NCI-H82 (cell line): ENCODE results near the gene INTS14.

Experiments used
- DNase-seq: peaks from one replicate; lab custom pipeline; 2025; lab: John Stamatoyannopoulos, UW

INTS14 gene

DNA sequence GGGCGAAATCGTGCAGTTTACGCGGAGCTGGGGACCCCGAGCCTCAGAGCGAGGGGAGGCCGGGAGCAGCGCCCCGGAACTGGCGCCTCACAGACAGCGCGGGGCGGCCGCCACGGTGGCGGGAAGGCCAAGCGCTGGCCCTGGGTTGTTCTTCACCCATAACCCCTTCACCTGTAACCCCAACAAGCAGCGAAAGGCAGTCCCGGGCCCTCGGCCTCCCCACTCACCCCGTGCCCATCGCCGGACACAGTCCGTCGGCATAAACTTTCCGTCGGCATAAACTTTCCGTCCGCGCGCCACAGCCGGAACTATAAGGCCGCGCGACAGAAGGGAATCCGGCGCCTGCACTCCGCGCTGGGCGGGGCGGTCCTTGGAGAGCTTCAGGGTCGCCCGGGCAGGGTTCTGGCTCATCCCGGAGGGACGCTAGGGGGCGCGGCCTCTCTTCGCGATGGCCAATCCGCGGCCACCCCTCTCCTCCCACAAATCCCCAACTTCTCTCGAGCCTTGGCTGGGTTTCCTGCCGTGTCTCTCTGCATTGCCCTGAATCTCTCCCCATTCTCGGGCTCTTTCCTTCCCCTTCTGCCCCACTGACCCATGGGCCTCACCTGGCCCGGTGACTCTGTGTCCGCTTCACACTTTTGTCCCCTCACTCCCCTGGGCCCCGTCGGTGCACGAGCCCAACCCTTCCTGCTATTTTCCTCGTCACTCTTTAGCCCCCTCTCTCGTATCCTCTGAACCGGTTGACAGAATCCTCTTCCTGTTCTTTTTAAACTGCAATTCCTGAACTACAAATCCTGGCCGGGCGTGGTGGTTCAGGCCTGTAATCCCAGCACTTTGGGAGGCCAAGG is at the start of gene INTS14:
Gene INTS14 (minus strand): TSS at position 261 of the 848 bp plus-strand sequence. CDS start 3,751 bp downstream, outside the sequence.
- DNase-seq, result peak; percentile 99

DNA sequence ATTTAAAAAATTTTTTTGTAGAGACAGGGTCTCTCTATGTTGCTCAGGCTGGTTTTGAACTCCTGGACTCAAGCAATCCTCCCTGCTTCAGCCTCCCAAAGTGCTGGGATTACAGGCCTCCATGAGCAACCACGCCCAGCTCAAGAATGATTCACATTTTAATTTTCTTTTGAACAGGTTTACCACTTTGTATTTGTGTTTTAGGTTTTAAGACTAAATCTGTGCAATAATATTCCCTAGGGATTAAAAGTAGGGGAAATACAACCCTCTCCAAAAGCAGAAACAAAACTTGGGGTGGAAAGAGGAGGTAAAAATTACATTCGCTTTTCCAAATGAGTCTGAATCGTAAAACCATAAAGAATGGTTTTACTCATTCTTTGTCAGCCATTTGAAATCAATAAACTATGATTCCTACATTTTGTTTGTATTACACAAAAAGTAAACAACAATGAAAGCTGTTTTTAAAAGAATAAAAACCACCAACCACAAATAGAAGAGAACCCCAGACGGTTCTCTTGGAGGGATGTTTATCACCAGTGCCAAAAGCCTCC is 48.6 kb upstream of the INTS14 start:
- DNase-seq, result no peak

DNA sequence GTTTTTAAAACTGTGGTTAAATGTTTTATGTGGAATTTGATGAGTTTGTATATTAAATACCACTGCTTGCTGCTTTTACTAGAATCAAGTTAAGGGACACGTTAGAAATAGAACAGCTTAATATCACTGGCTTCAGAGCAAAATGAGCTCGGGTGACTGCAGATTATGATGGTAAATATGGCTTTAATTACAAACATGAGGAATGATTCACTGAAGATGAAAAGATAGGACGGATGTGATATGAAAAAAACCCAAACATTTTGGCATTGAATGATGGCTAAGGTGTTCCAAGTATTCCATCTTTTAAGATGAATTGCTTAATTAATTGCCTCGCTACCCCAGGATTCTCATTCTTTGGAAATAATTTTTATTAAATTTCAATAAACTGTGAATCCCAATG is 44.5 kb upstream of the INTS14 start:
- DNase-seq, result no peak

DNA sequence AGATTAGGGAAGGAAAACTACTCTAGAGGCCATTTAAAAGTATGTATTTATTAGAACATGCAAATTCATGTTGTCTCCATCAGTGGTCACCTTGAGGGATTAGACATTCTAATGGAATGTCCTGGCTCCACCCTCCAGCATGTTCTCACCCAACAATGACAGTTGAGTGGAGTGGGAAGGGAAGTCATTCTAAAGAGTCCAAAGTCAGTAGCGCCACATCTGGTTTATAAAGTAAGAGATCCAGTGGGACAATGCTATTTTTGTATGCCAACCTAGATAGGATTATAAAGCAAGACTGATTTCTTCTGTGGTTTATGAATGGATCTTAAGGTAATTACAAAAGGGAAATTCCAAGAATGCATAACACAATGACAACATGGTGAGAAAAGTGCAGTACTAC is 44.1 kb upstream of the INTS14 start:
- no peak for DNase-seq

DNA sequence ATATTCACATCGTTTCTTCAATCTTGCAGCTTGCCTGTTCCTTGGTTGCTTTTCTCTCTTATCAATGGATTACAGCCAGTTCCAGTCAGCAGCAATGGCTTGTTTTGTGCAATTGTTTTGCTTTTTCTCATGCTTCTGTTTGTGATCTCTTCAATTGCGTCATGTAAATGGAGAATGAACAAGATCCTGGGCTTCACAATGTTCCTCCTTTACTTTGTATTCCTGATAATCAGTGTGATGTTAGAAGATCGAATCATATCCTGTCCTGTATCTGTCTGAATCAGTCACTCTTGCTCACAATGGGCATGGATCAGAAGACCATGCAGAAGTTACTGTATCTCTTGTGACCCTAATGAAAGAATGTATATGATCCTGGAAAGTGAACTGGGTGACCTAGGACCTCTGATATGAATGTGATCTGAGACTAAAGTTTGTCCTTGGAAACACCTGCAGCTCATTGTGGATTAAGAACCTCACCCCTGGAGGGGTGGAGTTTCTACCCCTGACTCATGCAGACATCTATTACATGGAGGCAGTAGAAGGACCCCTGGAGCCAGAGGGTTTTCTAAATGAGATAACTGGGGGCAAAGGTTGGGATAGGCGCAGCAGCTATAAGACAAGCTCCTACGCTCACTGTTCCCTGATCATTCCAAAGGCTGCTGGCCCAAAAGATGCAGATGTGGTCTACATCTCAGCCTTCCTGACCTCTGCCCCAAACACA is 43.0 kb upstream of the INTS14 start:
- no peak for DNase-seq

DNA sequence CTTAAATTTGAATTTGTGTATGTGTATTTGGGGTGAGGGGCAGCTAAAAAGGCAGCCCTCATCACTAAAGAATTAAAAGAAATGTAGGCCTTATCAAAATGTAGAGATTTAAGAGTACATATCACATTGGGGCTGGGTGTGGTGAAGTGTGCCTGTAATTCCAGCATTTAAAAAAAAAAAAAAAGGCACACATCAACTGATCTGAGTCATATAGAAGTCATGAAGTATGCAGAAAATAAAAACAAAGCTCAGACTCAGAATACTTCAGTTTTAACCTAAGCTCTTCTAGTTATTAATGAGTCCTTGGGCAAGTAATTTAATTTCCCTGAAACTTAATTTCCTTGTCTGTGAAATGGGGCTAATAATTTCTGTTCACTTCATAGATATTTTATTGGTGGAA is 42.4 kb upstream of the INTS14 start:
- DNase-seq, result no peak

DNA sequence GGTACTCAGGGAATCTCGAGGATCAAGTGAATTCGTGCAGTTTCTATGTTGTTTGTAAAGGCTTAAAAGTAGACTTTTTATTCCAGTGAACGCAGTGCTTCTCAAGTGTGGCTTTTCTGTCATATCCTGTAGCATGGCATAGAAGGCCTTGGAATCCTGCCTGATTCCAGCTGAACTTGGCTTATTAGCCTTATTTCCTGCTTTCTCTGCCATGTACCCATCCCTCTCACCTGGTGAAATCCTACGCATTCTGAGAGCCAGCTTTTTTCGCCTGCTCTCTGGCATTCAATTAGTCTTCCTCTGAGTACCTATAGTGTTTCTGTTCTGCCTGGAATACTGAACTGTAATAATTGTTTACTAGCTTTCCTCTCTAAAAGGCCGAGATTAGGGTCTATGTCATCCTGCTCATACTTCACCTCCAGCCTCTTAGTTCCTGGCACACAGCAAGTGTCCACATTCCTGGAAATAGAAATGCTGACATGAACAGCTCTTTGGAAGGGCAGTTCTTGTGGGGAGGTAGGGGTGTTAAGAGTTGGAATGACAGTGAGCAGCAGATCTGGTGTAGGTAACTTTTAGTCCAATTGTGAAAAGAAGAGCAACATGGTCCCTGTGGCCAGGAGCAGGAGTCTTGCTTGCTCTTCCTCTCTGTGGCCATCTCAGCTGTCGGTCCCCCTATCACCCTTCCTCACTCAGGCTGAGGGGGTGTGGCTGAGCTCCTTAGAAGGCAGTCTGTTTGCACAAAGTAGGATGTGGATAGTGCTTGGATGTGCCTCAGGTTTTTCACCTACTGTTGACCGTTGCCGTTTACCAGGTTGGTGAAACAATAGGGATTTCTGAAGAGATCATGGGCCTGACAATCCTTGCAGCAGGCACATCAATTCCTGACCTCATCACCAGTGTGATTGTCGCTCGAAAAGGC is 41.2 kb upstream of the INTS14 start:
- no peak for DNase-seq

DNA sequence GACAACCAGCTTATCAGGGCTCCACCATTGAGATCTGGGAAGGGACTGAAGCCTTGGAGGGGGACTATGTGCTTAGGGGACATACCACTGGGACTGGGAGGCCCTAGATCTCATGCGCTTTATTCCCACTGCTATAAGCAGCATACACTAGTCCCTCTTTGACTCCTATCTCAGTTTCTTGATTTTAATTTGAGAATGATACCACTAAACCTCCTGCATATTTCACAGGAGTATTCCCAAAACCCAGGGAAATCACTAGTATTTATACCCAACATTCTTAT is 40.1 kb upstream of the INTS14 start:
- DNase-seq, result no peak

DNA sequence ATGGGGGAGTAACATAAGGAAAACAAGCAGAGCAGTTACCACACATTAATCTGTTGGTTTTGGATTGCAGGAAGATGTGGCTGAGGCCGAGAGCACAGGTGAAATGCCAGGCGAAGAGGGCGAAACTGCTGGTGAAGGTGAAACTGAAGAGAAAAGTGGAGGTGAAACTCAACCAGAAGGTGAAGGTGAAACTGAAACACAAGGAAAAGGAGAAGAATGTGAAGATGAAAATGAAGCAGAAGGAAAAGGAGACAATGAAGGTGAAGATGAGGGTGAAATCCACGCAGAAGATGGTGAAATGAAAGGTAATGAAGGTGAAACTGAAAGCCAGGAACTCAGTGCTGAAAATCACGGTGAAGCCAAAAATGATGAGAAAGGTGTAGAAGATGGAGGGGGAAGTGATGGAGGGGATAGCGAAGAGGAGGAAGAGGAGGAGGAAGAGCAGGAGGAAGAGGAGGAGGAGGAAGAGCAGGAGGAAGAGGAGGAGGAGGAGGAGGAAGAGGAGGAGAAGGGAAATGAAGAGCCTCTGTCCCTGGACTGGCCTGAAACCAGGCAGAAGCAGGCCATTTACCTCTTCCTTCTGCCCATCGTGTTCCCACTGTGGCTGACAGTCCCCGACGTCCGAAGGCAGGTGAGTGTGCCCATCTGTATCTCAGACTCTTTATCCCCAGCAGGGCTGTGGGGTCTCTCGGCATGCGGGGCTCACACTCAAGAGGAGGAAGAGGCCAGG is 39.5 kb upstream of the INTS14 start:
- no peak for DNase-seq

DNA sequence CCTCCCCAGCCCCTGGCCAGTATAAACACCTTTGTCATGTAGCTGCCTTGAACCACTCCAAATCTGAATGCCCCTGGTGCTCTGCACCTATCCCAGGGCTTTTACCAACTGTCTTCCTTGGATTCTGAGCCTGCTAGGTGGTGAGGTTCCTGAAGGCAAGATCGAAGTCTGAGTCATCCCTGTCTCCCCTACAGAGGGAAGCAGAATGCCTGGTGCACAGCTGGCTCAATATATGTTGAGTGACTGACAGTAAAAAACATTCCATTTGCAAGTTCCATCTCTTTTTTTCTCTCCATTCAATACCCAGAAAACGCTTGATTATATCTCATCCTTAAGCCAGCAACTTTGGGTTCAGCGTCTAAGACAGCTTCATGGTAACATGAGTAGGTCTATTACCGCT is 35.6 kb upstream of the INTS14 start:
- no peak for DNase-seq

DNA sequence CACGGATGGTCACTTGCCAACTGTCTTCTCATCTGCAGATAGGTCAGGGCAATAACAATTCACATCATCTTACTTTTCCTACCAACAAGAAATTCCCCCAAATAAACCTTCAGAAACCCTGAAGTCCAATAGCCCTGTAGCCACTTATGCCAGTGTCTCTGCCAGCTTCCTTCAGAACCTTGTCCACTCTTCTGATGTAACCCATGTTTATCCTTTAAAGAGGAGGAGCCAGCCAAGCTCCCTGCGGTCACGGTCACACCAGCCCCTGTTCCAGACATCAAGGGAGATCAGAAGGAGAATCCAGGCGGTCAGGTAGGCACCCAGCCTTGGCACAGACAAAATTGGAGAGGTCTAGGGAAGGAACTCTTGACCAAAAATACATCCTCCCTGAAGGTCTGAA is 34.5 kb upstream of the INTS14 start:
- no peak for DNase-seq

DNA sequence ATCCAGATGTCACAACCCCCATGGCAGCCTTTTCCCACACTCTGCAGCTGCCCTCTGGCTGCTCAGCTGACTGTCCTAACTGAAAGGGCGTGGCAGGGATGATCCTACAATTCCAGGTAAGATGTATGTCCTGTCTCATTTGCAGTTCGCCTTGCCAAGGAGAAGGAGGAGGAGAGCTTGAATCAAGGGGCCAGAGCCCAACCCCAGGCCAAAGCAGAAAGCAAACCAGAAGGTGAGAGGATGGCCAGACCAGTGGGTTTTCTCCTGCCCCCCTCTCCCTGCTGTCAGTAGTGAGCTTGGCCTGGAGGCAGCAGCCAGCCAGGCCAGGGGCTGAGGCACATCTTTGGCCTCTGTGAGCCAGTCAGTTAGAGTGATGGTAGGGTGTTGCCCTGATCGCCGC is 33.4 kb upstream of the INTS14 start:
- DNase-seq, result no peak

DNA sequence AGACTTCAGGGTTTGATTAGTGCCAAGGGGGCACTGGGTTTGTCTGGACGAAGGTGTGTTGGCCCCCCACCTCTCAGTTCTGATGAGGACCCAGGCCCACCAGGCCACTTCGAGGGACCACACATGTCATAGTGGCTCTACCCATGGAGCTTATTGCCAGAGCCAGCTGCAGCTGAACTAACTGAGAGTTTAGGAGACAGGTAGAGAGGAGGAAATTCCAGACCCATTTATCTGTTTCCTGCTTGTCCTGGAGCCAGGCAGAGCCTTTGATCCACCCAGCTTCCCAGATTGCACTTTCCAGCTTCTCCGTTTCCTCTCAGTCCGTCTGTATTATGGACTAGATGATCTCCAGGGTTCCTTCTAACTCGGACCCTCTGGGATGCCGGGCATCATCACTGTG is 31.7 kb upstream of the INTS14 start:
- no peak for DNase-seq

DNA sequence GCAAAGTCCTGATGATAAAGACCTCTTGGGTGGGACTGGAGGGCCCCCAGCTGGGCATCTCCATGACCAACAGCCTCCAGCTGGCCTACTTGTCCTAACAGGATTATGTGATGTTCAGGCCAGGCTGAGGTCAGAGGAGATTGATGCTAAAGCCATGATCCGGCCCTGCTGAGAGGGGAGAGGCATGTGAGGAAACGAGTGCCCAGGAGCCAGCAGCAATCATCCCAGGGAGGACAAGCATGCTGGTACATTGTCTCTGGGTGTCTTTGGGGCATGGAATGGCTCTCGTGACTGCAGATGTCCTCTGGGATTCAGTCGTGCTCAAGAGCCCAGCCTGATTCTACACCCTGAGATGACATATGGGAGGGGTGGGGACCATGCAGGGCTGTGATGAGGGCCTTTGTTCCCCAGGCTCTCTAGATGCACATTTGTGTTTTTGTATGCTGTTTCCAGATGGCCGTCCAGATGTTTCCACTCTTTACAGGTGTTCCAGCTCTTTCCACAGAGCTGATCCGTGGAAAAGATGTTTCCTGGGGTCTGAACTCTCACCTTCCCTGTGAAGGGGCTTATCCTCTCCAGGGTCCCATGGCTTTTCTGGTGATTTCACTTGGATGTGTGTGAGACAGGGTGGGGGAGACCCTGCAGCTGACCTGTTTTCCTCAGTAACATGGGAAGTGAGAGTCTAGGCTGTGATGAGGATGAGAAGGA is 31.0 kb upstream of the INTS14 start:
- DNase-seq, result peak; percentile 95

DNA sequence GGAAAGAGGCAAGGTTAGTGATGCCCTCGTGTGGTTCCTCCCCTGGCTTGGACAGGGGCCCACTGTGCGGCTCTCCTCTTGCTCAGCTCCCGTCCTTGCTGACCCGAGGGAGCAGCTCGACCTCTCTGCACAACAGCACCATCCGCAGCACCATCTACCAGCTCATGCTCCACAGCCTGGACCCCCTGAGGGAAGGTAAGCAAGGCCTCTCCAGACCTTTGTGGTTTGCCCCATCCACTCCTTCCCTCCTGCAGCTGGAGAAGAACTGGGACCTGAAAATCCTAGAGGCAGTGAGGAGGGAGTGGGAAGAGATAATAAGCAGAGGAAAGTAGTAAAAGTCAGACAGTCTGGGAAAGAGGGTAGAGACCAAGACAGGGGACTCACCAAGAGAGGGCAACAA is 28.6 kb upstream of the INTS14 start:
- DNase-seq, result no peak

DNA sequence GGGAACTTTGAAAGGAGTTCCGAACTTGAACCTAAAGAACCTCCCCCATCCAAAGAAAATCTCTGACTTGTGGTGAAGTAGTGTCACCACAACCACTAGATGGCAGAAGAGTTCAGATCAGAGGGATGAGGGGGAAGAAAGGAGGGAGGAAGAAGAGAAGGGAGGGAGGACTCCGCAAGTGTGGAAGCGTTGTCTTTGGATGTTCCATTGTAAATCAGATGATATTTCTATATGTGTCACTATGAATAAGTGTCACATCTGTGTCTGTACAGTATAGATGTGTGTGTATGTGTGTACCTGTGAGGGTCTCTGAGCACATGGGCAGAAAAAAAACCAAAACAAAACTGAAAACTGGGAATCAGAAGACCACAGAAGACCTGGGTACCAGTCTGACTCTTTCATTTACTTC is 27.8 kb upstream of the INTS14 start:
- peak; percentile 91 for DNase-seq

DNA sequence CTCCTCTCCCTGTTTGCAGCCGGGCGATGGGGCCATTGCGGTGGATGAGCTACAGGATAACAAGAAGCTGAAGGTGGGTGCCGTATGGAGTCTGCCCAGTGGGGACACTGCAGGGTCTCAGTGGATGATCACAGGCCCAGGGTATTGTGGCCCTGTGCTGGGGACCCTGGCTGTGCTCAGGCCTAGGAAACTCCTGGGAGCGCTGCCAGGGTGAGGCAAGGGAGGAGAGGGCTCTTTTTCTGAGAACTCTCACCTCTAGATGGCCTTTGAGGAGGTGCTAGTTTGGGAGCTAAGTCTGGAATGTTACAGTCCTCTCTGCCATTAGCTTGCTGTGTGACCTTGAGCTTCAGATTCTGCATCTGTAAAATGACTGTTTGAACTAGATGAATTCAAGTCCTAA is 27.2 kb upstream of the INTS14 start:
- no peak for DNase-seq

DNA sequence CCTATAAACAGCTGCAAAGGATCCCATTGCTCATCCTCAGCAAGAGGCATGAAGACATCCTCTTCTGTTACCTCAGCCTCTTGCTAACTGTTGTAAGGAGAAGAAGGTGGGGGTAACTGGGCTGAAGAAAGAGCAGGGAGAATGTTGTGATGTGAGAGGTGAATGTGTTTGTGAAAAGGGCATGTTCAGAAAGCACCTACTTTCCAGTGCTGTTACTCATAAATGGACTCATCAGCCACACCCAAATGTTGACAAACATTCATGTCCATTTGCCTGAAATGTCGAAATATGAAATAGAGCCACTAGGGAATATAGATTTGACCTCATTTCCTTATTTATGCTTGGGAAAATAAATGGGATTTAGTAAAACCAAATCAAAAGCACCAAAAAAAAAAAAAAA is 23.4 kb upstream of the INTS14 start:
- no peak for DNase-seq

DNA sequence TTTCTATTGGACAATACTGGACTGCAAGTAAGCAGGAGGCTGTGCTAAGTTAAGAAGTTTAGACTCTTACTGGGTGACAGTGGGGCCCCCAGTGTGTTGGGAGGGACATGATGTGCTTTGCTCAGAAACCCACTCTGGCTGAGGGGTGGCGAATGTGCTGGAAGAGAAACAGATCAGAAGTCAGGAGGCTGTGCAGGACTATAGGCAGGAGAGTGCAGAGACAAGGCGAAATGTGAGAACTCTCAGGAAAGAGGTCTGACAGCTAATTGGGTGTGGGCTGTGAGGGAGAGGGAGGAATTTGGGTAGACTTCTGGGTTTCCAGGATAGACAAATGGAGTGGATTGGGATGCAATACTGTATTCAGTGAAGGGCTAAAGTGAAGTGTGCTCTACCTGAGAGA is 22.8 kb upstream of the INTS14 start:
- DNase-seq, result no peak

DNA sequence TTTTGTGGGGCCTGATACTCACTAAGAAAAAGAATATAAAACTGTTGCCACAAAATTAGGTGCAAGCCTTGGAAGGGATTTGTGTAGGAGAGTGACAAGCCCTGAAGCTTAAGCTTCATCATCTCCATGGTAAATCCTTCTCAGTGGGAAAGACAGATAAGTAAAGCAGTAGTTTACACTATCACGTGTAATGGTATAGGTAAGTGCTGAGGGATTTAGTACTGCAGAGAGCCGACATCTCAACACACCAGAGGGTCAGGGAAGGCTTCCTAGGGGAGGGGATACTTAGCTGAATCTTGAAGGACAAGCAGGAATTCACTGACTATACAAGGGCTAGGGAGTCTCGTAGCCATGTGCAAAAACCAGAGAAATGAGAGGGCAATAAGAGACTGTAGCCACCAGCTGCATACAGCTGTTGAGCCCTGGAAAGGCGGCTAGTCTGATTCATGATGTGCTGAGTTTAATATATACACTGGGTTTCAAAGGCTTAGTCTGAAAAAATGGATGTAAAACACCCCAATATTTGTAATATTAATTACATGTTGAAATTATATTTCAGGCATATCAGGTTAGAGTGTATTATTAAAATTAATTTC is 21.9 kb upstream of the INTS14 start:
- DNase-seq, result peak; percentile 88

DNA sequence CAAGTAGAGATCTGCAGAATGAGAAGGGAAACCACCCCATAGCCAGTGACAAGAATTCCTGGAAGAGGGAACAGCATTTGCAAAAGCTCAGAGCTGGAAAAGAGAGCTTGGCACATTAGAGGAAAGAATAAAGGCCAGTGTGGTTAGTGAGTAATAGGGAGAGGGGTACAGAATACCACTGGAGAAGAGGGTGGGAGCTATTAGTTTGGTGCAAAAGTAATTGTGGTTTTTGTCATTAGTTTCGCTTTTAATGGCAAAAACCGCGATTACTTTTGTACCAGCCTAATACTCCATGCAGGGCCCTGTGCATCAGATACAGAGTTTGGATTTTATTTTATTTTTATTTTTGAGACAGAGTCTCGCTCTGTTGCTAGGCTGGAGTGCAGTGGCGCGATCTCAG is 20.6 kb upstream of the INTS14 start:
- DNase-seq, result no peak
